DOHH2 (cell line): Measurements from ENCODE around the gene TEPSIN.

ENCODE experiments used
- H3F3A ChIP-seq: fragments of 200-600 bp; sonication (generic), shearing (Covaris generic); 2 replicates; pipeline ENCODE4 v1.6.0; 2016; ENCODE audit warnings: antibody characterized with exemption, mild to moderate bottlenecking; ENCODE audit not compliant: control insufficient read depth, insufficient read depth
- H3K27ac ChIP-seq: fragments of 200-600 bp; sonication (generic); 2 replicates; pipeline ENCODE4 v1.5.1; 2014; ENCODE audit warnings: low read depth, mild to moderate bottlenecking, low read length, moderate library complexity
- H3K27me3 ChIP-seq: fragments of 200-600 bp; sonication (generic); 2 replicates; pipeline ENCODE4 v1.6.1; 2014; ENCODE audit warnings: mild to moderate bottlenecking, low read length, mixed read lengths; ENCODE audit not compliant: control insufficient read depth
- H3K36me3 ChIP-seq: fragments of 200-600 bp; sonication (generic); 2 replicates; pipeline ENCODE4 v1.6.1; 2014; ENCODE audit warnings: mild to moderate bottlenecking, low read length, moderate library complexity, mixed read lengths; ENCODE audit not compliant: control insufficient read depth
- H3K4me1 ChIP-seq: fragments of 200-600 bp; sonication (generic); 2 replicates; pipeline ENCODE4 v1.6.1; 2014; ENCODE audit warnings: mild to moderate bottlenecking, low read length, mixed read lengths; ENCODE audit not compliant: control insufficient read depth
- H3K4me2 ChIP-seq: fragments of 200-600 bp; sonication (generic); 2 replicates; pipeline ENCODE4 v1.6.0; 2014; ENCODE audit warnings: mild to moderate bottlenecking, low read length, moderate library complexity
- H3K4me3 ChIP-seq: fragments of 200-600 bp; sonication (generic); 2 replicates; pipeline ENCODE4 v1.5.1; 2014; ENCODE audit warnings: mild to moderate bottlenecking, low read length, mixed read lengths
- H3K79me2 ChIP-seq: fragments of 200-600 bp; sonication (generic); 2 replicates; pipeline ENCODE4 v1.6.1; 2014; ENCODE audit warnings: mild to moderate bottlenecking, low read length, mixed read lengths; ENCODE audit not compliant: control insufficient read depth
- H3K9me2 ChIP-seq: fragments of 200-600 bp; sonication (generic); replicated peaks from 2 replicates; pipeline ENCODE4 v1.6.1; 2014; ENCODE audit warnings: mild to moderate bottlenecking, low read length, mixed read lengths; ENCODE audit not compliant: control insufficient read depth
- H3K9me3 ChIP-seq: fragments of 200-600 bp; sonication (generic); 2 replicates; pipeline ENCODE4 v1.6.1; 2014; ENCODE audit warnings: antibody characterized with exemption, low read length, mixed read lengths; ENCODE audit not compliant: control insufficient read depth, insufficient read depth
- H4K20me1 ChIP-seq: fragments of 200-600 bp; sonication (generic); 2 replicates; pipeline ENCODE4 v1.6.0; 2014; ENCODE audit warnings: low read depth, mild to moderate bottlenecking, antibody characterized with exemption, low read length, moderate library complexity; ENCODE audit not compliant: control insufficient read depth, insufficient read depth
- CTCF ChIP-seq: fragments of 200-600 bp; sonication (generic); IDR thresholded peaks from one replicate; pipeline ENCODE4 v1.5.1; 2014; ENCODE audit warnings: antibody characterized with exemption, mild to moderate bottlenecking, low read depth, low read length; ENCODE audit not compliant: poor library complexity, severe bottlenecking
- EZH2phosphoT487 ChIP-seq: fragments of 200-600 bp; sonication (generic); IDR thresholded peaks from 2 replicates; pipeline ENCODE4 v1.6.1; 2017; ENCODE audit warnings: borderline replicate concordance, mild to moderate bottlenecking, antibody characterized with exemption, low read length, moderate library complexity, mixed read lengths

The TEPSIN gene

GRCh38 chr17:81196505-81197408 is 42.1 kb downstream of the TEPSIN start:
- H3K4me1 ChIP-seq: peaks cover 6% of the 10 kb centered on the region
- H3K27me3 ChIP-seq: no peaks in the 10 kb centered on the region
- H3K27ac ChIP-seq: no peak overlapping the region
- H4K20me1 ChIP-seq: no peaks in the 10 kb centered on the region
- no peak for TF ChIP-seq EZH2phosphoT487
- TF ChIP-seq CTCF: no peak
- H3K4me2 ChIP-seq: no peak overlapping the region
- H3K9me2 ChIP-seq: no peaks in the 10 kb centered on the region
- no peaks in the 10 kb centered on the region for H3F3A ChIP-seq
- H3K36me3 ChIP-seq: no peaks in the 10 kb centered on the region
- no peaks in the 10 kb centered on the region for H3K79me2 ChIP-seq
- no peaks in the 10 kb centered on the region for H3K9me3 ChIP-seq
- H3K4me3 ChIP-seq: no peak overlapping the region

- no peak overlapping the region for H3K4me3 ChIP-seq
- H3K9me2 ChIP-seq: no peaks in the 10 kb centered on the region
- H3K4me1 ChIP-seq: peaks cover 1% of the 10 kb centered on the region
- TF ChIP-seq EZH2phosphoT487 (no peak), CTCF (no peak)
- no peaks in the 10 kb centered on the region for H3K27me3 ChIP-seq
- no peaks in the 10 kb centered on the region for H3F3A ChIP-seq
- H3K9me3 ChIP-seq: no peaks in the 10 kb centered on the region
- no peak overlapping the region for H3K27ac ChIP-seq
- H4K20me1 ChIP-seq: no peaks in the 10 kb centered on the region
- no peaks in the 10 kb centered on the region for H3K36me3 ChIP-seq
- no peak overlapping the region for H3K4me2 ChIP-seq
- no peaks in the 10 kb centered on the region for H3K79me2 ChIP-seq
Measured at GRCh38 chr17:81195941-81196495, 42.8 kb downstream of the TEPSIN start.

- no peak for TF ChIP-seq EZH2phosphoT487
- TF ChIP-seq CTCF: no peak
- H3K79me2 ChIP-seq: no peaks in the 10 kb centered on the region
- no peaks in the 10 kb centered on the region for H3K27me3 ChIP-seq
- no peaks in the 10 kb centered on the region for H3K9me3 ChIP-seq
- no peak overlapping the region for H3K4me2 ChIP-seq
- H3K36me3 ChIP-seq: no peaks in the 10 kb centered on the region
- no peak overlapping the region for H3K4me3 ChIP-seq
- no peaks in the 10 kb centered on the region for H3K9me2 ChIP-seq
- H3F3A ChIP-seq: no peaks in the 10 kb centered on the region
- no peak overlapping the region for H3K27ac ChIP-seq
- H4K20me1 ChIP-seq: no peaks in the 10 kb centered on the region
- H3K4me1 ChIP-seq: no peaks in the 10 kb centered on the region
Measured at GRCh38 chr17:81194941-81195901, 43.6 kb downstream of the TEPSIN start.
